HepG2 (cell line): ENCODE measurements around the gene PAK1. TPM values are rescaled to one million over a fixed set of nuclear protein-coding genes. Genes with fewer than 3 reads are reported as not detected.

Experiments
- ATAC-seq: fragments of 200-7000 bp; cut with Tn5 transposase; 3 replicates; pipeline ENCODE4 v1.9.1; 2020; ENCODE audit warnings: mild to moderate bottlenecking, moderate library complexity
- BruUV-seq: library from RNA; stranded (reverse); fragments of 400-500 nt; replicated peaks from 2 replicates; lab custom pipeline; 2021; lab: Mats Ljungman, UMichigan
- CTCF ChIA-PET: fragments of 300-600 bp; formaldehyde crosslinking; extraction: SDS; loops from one replicate; lab custom pipeline; 2021; ENCODE audit warnings: low total read pairs, inconsistent platforms, low intra/inter-chr PET ratio; lab: Yijun Ruan, JAX
- POLR2A ChIA-PET: fragments of 350-600 bp; sonication (Branson Sonifier 250); formaldehyde crosslinking; loops from one replicate; lab custom pipeline; 2020; ENCODE audit warnings: antibody characterized with exemption, inconsistent platforms; lab: Yijun Ruan, JAX
- DNase-seq: peaks from one replicate; pipeline ENCODE4 v3.0.0-alpha.2; 2015; ENCODE audit warnings: low spot score
- FAIRE-seq: peaks from 3 replicates; lab custom pipeline; 2011; peaks lifted over from hg19 to GRCh38; lab: Jason Lieb, UNC
- H2AFZ ChIP-seq: one replicate; pipeline ENCODE4 v1.6.1; 2011; ENCODE audit warnings: low read length, inconsistent platforms
- H3K27ac ChIP-seq: fragments of 300-600 bp; 3 replicates; pipeline ENCODE4 v1.8.0; 2011; ENCODE audit warnings: mixed run types, mild to moderate bottlenecking, mixed read lengths, low read length, inconsistent platforms; ENCODE audit not compliant: insufficient read depth; ENCODE audit errors: extremely low read length
- H3K27me3 ChIP-seq, 2 experiments: fragments of 200-600 bp in 1 of 2; 2 replicates in 1 of 2; 3 replicates in 1 of 2; pipeline versions ENCODE4 v1.6.0 to v1.8.0; 2011; ENCODE audit warnings: low read length in 2 of 2, mild to moderate bottlenecking in 2 of 2, moderate library complexity in 2 of 2, inconsistent platforms in 1 of 2; ENCODE audit not compliant: insufficient read depth in 2 of 2, control insufficient read depth in 1 of 2
- H3K36me3 ChIP-seq, 2 experiments: fragments of 200-600 bp in 1 of 2; replicated peaks in 1 of 2; 2 replicates in 1 of 2; 3 replicates in 1 of 2; pipeline versions ENCODE4 v1.5.1 to v1.8.0; 2011; ENCODE audit warnings: low read length in 2 of 2, inconsistent platforms in 1 of 2; ENCODE audit not compliant: insufficient read depth in 2 of 2, control insufficient read depth in 1 of 2
- H3K4me1 ChIP-seq: 2 replicates; pipeline ENCODE4 v1.5.1; 2012; ENCODE audit warnings: low read length, inconsistent platforms; ENCODE audit not compliant: insufficient read depth
- H3K4me2 ChIP-seq: 2 replicates; pipeline ENCODE4 v1.6.0; 2011; ENCODE audit warnings: low read depth, low read length, inconsistent platforms
- H3K4me3 ChIP-seq, 3 experiments: fragments of 200-600 bp in 1 of 3; sonication (generic), shearing (Covaris generic) in 1 of 3; replicated peaks in 1 of 3; 2 replicates each; pipeline ENCODE4 v1.5.1; 2011 to 2016; ENCODE audit warnings: low read length in 3 of 3, inconsistent platforms in 2 of 3, low read depth in 2 of 3, mild to moderate bottlenecking in 2 of 3, control low read depth in 1 of 3, mixed read lengths in 1 of 3; ENCODE audit not compliant: insufficient read depth in 1 of 3
- H3K79me2 ChIP-seq: one replicate; pipeline ENCODE4 v1.6.1; 2011; ENCODE audit warnings: low read length, inconsistent platforms; ENCODE audit not compliant: insufficient read depth
- H3K9ac ChIP-seq: 2 replicates; pipeline ENCODE4 v1.6.0; 2011; ENCODE audit warnings: mild to moderate bottlenecking, low read depth, low read length, inconsistent platforms; ENCODE audit not compliant: insufficient read depth
- H3K9me3 ChIP-seq: 2 replicates; pipeline ENCODE4 v1.5.1; 2012; ENCODE audit warnings: mild to moderate bottlenecking, low read length
- H4K20me1 ChIP-seq: 2 replicates; pipeline ENCODE4 v1.6.0; 2011; ENCODE audit warnings: inconsistent platforms, mild to moderate bottlenecking, low read length, moderate library complexity; ENCODE audit not compliant: insufficient read depth
- CCAR2 ChIP-seq: fragments of 200-400 bp; formaldehyde crosslinking; optimal IDR thresholded peaks from 2 replicates; pipeline ENCODE3; 2018; ENCODE audit warnings: low read depth, mild to moderate bottlenecking, low read length, moderate library complexity
- ETV6 ChIP-seq: sonication (generic); formaldehyde crosslinking; conservative IDR thresholded peaks from 2 replicates; pipeline ENCODE4 v1.4.0; 2020; ENCODE audit warnings: missing genetic modification reagents
- GPN1 ChIP-seq: sonication (generic); formaldehyde crosslinking; IDR thresholded peaks from 2 replicates; pipeline ENCODE4 v1.5.1; 2020; ENCODE audit warnings: missing genetic modification reagents, borderline replicate concordance
- ISL2 ChIP-seq: sonication (generic); formaldehyde crosslinking; IDR thresholded peaks from 2 replicates; pipeline ENCODE4 v1.5.0; 2020; ENCODE audit warnings: missing genetic modification reagents
- RFX5 ChIP-seq: IDR thresholded peaks from 2 replicates; pipeline ENCODE4 v1.6.1; 2011; ENCODE audit warnings: low read depth, low read length, improper control_type of control experiment
- ZNF12 ChIP-seq: sonication (generic); formaldehyde crosslinking; IDR thresholded peaks from 2 replicates; pipeline ENCODE4 v1.5.0; 2020; ENCODE audit warnings: missing genetic modification reagents
- ZNF782 ChIP-seq: sonication (generic); formaldehyde crosslinking; IDR thresholded peaks from 2 replicates; pipeline ENCODE4 v1.4.0; 2020; ENCODE audit warnings: missing genetic modification reagents, mild to moderate bottlenecking, borderline replicate concordance
- in situ Hi-C: cut with HindIII; loops from 2 replicates; pipeline ENCODE4 v1.10.0; 2017; ENCODE audit warnings: low pct_unique_long_range_greater_than_20kb; ENCODE audit not compliant: extremely low pct_ligation_motif_present
- intact Hi-C: fragments of 100-400 bp; cut with micrococcal nuclease; formaldehyde crosslinking; loops from one replicate; pipeline ENCODE4 v1.10.0; 2022; ENCODE audit not compliant: unreplicated experiment
- polyA plus RNA-seq, 8 experiments: library from polyadenylated mRNA; depleted of rRNA in 3 of 8; stranded (reverse) in 7 of 8; unstranded in 1 of 8; fragments of >200 nt; fragmentation: Illumina TruSeq in 4 of 8; extraction: Trizol in 4 of 8; gene quantifications; 2 replicates each; pipeline versions ENCODE4 v1.2.1 to v1.2.3, GENCODE V29; 2011 to 2016; ENCODE audit warnings: low read depth in 4 of 8, missing spikeins in 1 of 8, mixed read lengths in 1 of 8; ENCODE audit not compliant: insufficient read depth in 1 of 8
- total RNA-seq, 5 experiments: library from RNA; depleted of rRNA; stranded (reverse); fragments of >200 nt; fragmentation: Illumina TruSeq; extraction: Trizol; gene quantifications; 2 replicates each; pipeline ENCODE4 v1.2.3, GENCODE V29; 2016; ENCODE audit warnings: low read depth in 1 of 5
- TF ChIP-seq, protein P1 (sequence below): sonication (generic); formaldehyde crosslinking; IDR thresholded peaks from 2 replicates; pipeline ENCODE4 v1.8.0; 2022; ENCODE audit warnings: missing genetic modification reagents, low read depth, mild to moderate bottlenecking, borderline replicate concordance
- TF ChIP-seq, protein P2 (sequence below): sonication (generic); formaldehyde crosslinking; IDR thresholded peaks from 2 replicates; pipeline ENCODE4 v1.4.0; 2020; ENCODE audit warnings: missing genetic modification reagents

PAK1 gene
- total and polyA plus RNA-seq, 2 of the 13 experiments (the other 11 are each of a cell fraction or from before 2014, with no cell fraction given), result 1.5 to 4.3 TPM

DNA sequence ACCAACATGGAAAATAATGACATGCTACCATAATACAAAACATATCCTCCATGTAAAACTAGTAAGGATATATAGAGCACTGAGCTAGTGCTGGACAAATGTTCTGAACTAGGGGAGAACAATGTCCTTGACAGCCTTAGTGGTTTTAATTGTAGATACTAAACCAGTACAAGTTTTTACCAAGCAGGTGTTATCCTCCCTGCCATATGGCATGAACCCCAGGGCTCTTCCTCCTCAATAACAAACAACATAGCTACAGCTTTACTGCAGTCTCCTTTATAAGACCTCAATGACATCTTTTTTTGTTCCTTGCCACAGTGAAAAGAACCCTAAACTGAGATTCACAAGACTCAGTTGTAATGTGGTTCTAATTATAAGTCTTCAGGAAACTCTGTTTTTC is 102.2 kb downstream of the PAK1 start:
- no peaks in the 10 kb centered on the region for H3K27me3 ChIP-seq
- ATAC-seq (no peak), DNase-seq (no peak), FAIRE-seq (no peak)
- H3K4me3 ChIP-seq, result no peak overlapping the region
- H2AFZ ChIP-seq, result no peak overlapping the region
- no peaks in the 10 kb centered on the region for H3K9me3 ChIP-seq
- no peaks in the 10 kb centered on the region for H4K20me1 ChIP-seq
- no peaks in the 10 kb centered on the region for H3K36me3 ChIP-seq
- intact Hi-C loops (loop anchor here (10.0 kb wide), 1 partner anchor 177 kb away; no protein-coding TSS in a partner anchor), in situ Hi-C loops (no loop called here)
- no peak overlapping the region for H3K9ac ChIP-seq
- POLR2A ChIA-PET, result no interaction called here
- H3K79me2 ChIP-seq, result no peaks in the 10 kb centered on the region
- H3K27ac ChIP-seq, result no peak overlapping the region
- no peaks in the 10 kb centered on the region for H3K4me1 ChIP-seq
- no peak overlapping the region for H3K4me2 ChIP-seq
- CTCF ChIA-PET, result no interaction called here
- TF ChIP-seq, protein P1, sequence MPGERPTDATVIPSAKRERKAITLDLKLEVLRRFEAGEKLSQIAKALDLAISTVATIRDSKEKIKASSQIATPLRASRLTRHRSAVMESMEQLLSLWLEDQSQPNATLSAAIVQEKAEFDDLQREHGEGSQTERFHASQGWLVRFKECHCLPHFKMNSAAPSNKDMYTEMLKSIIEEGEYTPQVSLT (CRISPR knock-in tag), result no peak
- TF ChIP-seq, protein P2, sequence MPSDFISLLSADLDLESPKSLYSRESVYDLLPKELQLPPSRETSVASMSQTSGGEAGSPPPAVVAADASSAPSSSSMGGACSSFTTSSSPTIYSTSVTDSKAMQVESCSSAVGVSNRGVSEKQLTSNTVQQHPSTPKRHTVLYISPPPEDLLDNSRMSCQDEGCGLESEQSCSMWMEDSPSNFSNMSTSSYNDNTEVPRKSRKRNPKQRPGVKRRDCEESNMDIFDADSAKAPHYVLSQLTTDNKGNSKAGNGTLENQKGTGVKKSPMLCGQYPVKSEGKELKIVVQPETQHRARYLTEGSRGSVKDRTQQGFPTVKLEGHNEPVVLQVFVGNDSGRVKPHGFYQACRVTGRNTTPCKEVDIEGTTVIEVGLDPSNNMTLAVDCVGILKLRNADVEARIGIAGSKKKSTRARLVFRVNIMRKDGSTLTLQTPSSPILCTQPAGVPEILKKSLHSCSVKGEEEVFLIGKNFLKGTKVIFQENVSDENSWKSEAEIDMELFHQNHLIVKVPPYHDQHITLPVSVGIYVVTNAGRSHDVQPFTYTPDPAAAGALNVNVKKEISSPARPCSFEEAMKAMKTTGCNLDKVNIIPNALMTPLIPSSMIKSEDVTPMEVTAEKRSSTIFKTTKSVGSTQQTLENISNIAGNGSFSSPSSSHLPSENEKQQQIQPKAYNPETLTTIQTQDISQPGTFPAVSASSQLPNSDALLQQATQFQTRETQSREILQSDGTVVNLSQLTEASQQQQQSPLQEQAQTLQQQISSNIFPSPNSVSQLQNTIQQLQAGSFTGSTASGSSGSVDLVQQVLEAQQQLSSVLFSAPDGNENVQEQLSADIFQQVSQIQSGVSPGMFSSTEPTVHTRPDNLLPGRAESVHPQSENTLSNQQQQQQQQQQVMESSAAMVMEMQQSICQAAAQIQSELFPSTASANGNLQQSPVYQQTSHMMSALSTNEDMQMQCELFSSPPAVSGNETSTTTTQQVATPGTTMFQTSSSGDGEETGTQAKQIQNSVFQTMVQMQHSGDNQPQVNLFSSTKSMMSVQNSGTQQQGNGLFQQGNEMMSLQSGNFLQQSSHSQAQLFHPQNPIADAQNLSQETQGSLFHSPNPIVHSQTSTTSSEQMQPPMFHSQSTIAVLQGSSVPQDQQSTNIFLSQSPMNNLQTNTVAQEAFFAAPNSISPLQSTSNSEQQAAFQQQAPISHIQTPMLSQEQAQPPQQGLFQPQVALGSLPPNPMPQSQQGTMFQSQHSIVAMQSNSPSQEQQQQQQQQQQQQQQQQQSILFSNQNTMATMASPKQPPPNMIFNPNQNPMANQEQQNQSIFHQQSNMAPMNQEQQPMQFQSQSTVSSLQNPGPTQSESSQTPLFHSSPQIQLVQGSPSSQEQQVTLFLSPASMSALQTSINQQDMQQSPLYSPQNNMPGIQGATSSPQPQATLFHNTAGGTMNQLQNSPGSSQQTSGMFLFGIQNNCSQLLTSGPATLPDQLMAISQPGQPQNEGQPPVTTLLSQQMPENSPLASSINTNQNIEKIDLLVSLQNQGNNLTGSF (CRISPR knock-in tag), result no peak
- TF ChIP-seq GPN1 (CRISPR knock-in tag) (no peak), ZNF782 (CRISPR knock-in tag) (no peak), ZNF12 (CRISPR knock-in tag) (no peak), RFX5 (no peak), ETV6 (CRISPR knock-in tag) (no peak), CCAR2 (no peak), ISL2 (CRISPR knock-in tag) (no peak)
- TF ChIP-seq, all 625 proteins: peak for 0
- no TSS peak for BruUV-seq
